Lung (tissue), 12 donors: Measurements from ENCODE around the gene TMEM51. TPM values are rescaled to one million over a fixed set of nuclear protein-coding genes. Genes with fewer than 3 reads are reported as not detected.

Experiments used
- ATAC-seq: fragments of 200-7000 bp; cut with Tn5 transposase; one replicate; pipeline ENCODE4 v1.9.1; 2020; ENCODE audit warnings: moderate number of reproducible peaks; ENCODE audit not compliant: insufficient read depth, low FRiP score
- DNase-seq, 3 donors: peaks; one replicate each; pipeline ENCODE4 v3.0.0-alpha.2; 2013 to 2017
- H3K27ac ChIP-seq, 2 donors: one replicate each; pipeline ENCODE4 v1.5.1; 2013; ENCODE audit warnings: mild to moderate bottlenecking in 2 of 2, moderate library complexity in 2 of 2, control low read depth in 1 of 2, inconsistent platforms in 1 of 2, low read depth in 1 of 2, low read length in 1 of 2
- H3K27me3 ChIP-seq, 3 donors: one replicate each; pipeline ENCODE4 v1.5.1; 2013; ENCODE audit warnings: low read length in 2 of 3; ENCODE audit not compliant: control insufficient read depth in 3 of 3, insufficient read depth in 3 of 3
- H3K36me3 ChIP-seq, 4 donors: one replicate each; pipeline ENCODE4 v1.5.1; 2013; ENCODE audit warnings: low read length in 4 of 4, mild to moderate bottlenecking in 1 of 4, moderate library complexity in 1 of 4; ENCODE audit not compliant: control insufficient read depth in 4 of 4, insufficient read depth in 4 of 4
- H3K4me1 ChIP-seq, 5 donors: one replicate each; pipeline ENCODE4 v1.5.1; 2013; ENCODE audit warnings: low read length in 5 of 5, mild to moderate bottlenecking in 2 of 5, moderate library complexity in 1 of 5; ENCODE audit not compliant: control insufficient read depth in 5 of 5, insufficient read depth in 5 of 5
- H3K4me3 ChIP-seq: one replicate; pipeline ENCODE4 v1.5.1; 2013; ENCODE audit warnings: mild to moderate bottlenecking, control low read depth, moderate library complexity
- H3K9ac ChIP-seq, 2 donors: one replicate each; pipeline ENCODE4 v1.5.1; 2013; ENCODE audit warnings: low read length in 2 of 2, control low read depth in 1 of 2; ENCODE audit not compliant: insufficient read depth in 1 of 2
- H3K9me3 ChIP-seq, 4 donors: one replicate each; pipeline ENCODE4 v1.5.1; 2013; ENCODE audit warnings: low read length in 3 of 4, mild to moderate bottlenecking in 1 of 4, moderate library complexity in 1 of 4; ENCODE audit not compliant: control insufficient read depth in 4 of 4, insufficient read depth in 3 of 4
- CTCF ChIP-seq: IDR thresholded peaks from 2 replicates; pipeline ENCODE4 v1.5.1; 2012; ENCODE audit warnings: mild to moderate bottlenecking; ENCODE audit errors: control extremely low read depth, extremely low read depth
- WGBS, 2 donors: extraction: QIAGEN DNeasy Blood & Tissue Kit; methylation state at CpG; one replicate each; pipeline ENCODE4 v1.1.7; 2013; 5-methylcytosine and 5-hydroxymethylcytosine counted together
- polyA plus RNA-seq, 2 donors: library from polyadenylated mRNA; stranded (reverse); fragments of 200-250 nt; gene quantifications; one replicate each; pipeline ENCODE4 v1.2.1, GENCODE V29; 2013
- total RNA-seq, 2 donors: library from RNA; depleted of rRNA in 1 of 2; stranded (reverse); fragments of >200 nt in 1 of 2; gene quantifications; one replicate each; pipeline ENCODE4 v1.2.1, GENCODE V29; 2014 to 2021
- donor health status: control.
- donor health status: control.
- donor health status: Bipolar disorder and iron deficiency.
- donor health status: healthy.
- donor health status: DM: yes; HTN: yes; CAD: no.

The TMEM51 gene
- total and polyA plus RNA-seq, 4 donors: 7.7 to 17.8 (median 12.2) TPM

DNA sequence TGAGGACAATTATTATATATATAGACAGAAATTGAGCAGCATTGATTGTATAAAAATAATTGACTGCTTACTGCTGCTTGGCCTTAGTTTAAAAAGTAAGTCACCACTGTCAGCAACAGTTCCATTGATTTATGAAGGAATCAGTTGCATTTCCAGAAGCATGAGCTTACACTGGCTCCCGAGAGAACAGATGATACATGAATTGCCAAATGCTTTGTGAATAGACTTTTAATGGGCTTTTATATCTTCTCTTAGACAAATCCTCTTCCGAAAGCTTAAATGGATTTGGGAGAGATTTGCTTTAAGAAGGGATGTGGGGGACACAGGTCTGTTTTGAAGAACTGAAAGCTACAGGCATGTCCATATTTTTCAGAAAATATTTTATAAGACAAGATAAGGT lies 101.0 kb downstream of the TMEM51 start:
- peak in 2 of 3 donors; percentile 37 to 57 for DNase-seq
- no peak overlapping the region for H3K27ac ChIP-seq
- no peak overlapping the region for H3K4me3 ChIP-seq
- H3K36me3 ChIP-seq: no peaks in the 10 kb centered on the region
- no peaks in the 10 kb centered on the region for H3K9me3 ChIP-seq
- TF ChIP-seq CTCF: no peak
- 63 to 68% methylated on average over 2 of the region's 2 CpGs for WGBS, 2 donors
- H3K4me1 ChIP-seq: peaks cover 0 to 6% (median 0%) of the 10 kb centered on the region in 5 donors
- ATAC-seq: no peak
- no peak overlapping the region for H3K9ac ChIP-seq
- peaks cover 0 to 2% (median 0%) of the 10 kb centered on the region in 3 donors for H3K27me3 ChIP-seq

- Histone ChIP-seq H3K4me1 (peaks cover 0 to 13% (median 6%) of the 10 kb centered on the region in 5 donors), H3K27me3 (no peaks in the 10 kb centered on the region), H3K9ac (no peak overlapping the region), H3K27ac (no peak overlapping the region), H3K36me3 (no peaks in the 10 kb centered on the region), H3K4me3 (no peak overlapping the region), H3K9me3 (no peaks in the 10 kb centered on the region)
- ATAC-seq (no peak), DNase-seq (no peak)
- TF ChIP-seq CTCF: no peak
- 85 to 86% methylated on average over 4 of the region's 4 CpGs for WGBS, 2 donors
Observed at GRCh38 chr1:15255582-15256149, 102.1 kb downstream of the TMEM51 start.

DNA sequence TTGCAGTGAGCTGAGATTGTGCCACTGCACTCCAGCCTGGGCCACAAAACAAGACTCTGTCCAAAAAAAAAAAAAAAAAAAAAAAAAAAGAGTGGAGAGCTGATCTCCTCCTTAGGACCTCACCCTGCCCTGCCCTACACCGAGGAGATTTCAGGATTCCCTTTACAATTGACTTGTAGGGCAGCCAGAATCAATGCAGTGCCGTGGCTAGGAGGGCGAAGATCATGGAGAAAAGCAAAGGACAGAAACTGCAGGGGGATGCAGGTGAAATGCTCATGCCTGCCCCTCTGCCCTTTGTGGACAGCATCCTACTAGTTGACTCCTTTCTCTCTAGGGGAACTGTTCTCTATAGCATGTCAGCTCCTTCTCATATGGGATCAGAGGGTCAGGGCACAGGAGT lies 103.0 kb downstream of the TMEM51 start:
- no peaks in the 10 kb centered on the region for H3K9me3 ChIP-seq
- no peak overlapping the region for H3K4me3 ChIP-seq
- no peaks in the 10 kb centered on the region for H3K36me3 ChIP-seq
- H3K4me1 ChIP-seq: peaks cover 0 to 13% (median 6%) of the 10 kb centered on the region in 5 donors
- WGBS, 2 donors: 89 to 95% methylated on average over 3 of the region's 3 CpGs
- DNase-seq (no peak), ATAC-seq (no peak)
- no peak overlapping the region for H3K27ac ChIP-seq
- no peak overlapping the region for H3K9ac ChIP-seq
- no peak for TF ChIP-seq CTCF
- H3K27me3 ChIP-seq: no peaks in the 10 kb centered on the region

DNA sequence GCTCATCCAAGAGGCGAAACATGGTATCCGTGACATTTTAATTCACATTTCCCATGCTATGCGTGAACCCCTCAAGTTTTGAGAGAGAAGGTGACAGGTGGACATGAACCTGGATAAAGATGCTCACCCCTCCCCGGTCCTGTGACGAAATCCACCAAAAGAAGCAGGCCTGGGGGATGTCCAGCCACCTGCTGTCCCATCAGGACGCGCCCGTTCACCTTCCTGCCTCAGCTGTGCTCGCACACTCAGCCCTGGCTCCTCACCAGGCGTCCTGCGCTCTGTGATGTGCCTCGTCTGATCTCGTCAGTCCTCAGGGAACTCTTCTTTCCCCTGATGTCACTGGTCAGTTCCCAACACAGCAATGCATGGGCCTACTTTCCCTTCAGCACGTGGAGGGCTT lies 103.8 kb downstream of the TMEM51 start:
- Histone ChIP-seq H3K9me3 (no peaks in the 10 kb centered on the region), H3K27me3 (no peaks in the 10 kb centered on the region), H3K4me3 (no peak overlapping the region), H3K36me3 (no peaks in the 10 kb centered on the region), H3K4me1 (peaks cover 0 to 13% (median 6%) of the 10 kb centered on the region in 5 donors), H3K9ac (no peak overlapping the region), H3K27ac (no peak overlapping the region)
- no peak for ATAC-seq
- no peak for DNase-seq
- 84 to 89% methylated on average over 14 of the region's 14 CpGs for WGBS, 2 donors
- no peak for TF ChIP-seq CTCF
